Measurements from ENCODE around the gene RTN4RL2. TPM values are rescaled to one million over a fixed set of nuclear protein-coding genes. Genes with fewer than 3 reads are reported as not detected.

The RTN4RL2 gene
- total RNA-seq, 1 experiment from 2014 or later, result 7.0 TPM

- Histone ChIP-seq H3K4ac (ENCODE audit: low read depth, low read length) (no peak overlapping the region), H4K91ac (ENCODE audit: insufficient read length, low read depth, low read length) (no peak overlapping the region), H4K20me1 (ENCODE audit: control insufficient read depth, insufficient read depth, insufficient read length) (no peaks in the 10 kb centered on the region), H3K79me2 (ENCODE audit: insufficient read depth, low read length) (no peaks in the 10 kb centered on the region), H2BK120ac (ENCODE audit: low read depth, low read length, poor library complexity, severe bottlenecking) (no peak overlapping the region), H3K23me2 (ENCODE audit: insufficient read length, low read depth, low read length, poor library complexity, severe bottlenecking) (no peaks in the 10 kb centered on the region), H2BK15ac (ENCODE audit: low read depth, low read length) (no peak overlapping the region), H2BK5ac (ENCODE audit: insufficient read length, low read length) (no peak overlapping the region), H3K27ac (ENCODE audit: insufficient read length, low read depth, low read length) (no peak overlapping the region), H3T11ph (ENCODE audit: low read length) (no peak overlapping the region), H3K9me3 (ENCODE audit: control insufficient read depth, low read depth, low read length) (no peaks in the 10 kb centered on the region), H3K14ac (ENCODE audit: insufficient read depth, low read length) (no peak overlapping the region), H4K8ac (replicated peaks; ENCODE audit: insufficient read length, low read depth, low read length) (no peak overlapping the region), H2AFZ (ENCODE audit: low read length) (no peak overlapping the region), H3K27me3 (ENCODE audit: insufficient read depth, low read length) (no peaks in the 10 kb centered on the region), H3K79me1 (ENCODE audit: insufficient read depth, low read depth, low read length, poor library complexity, severe bottlenecking) (no peaks in the 10 kb centered on the region), H2AK5ac (ENCODE audit: insufficient read length, low read length) (no peak overlapping the region), H3K23ac (ENCODE audit: insufficient read length, low read depth, low read length) (no peak overlapping the region), H2BK12ac (ENCODE audit: insufficient read length, low read depth, low read length) (no peak overlapping the region), H3K4me1 (ENCODE audit: insufficient read depth, low read length) (no peaks in the 10 kb centered on the region), H2BK20ac (ENCODE audit: low read depth, low read length, poor library complexity, severe bottlenecking) (no peak overlapping the region), H4K5ac (ENCODE audit: insufficient read length, low read depth, low read length) (no peak overlapping the region), H3K9ac (ENCODE audit: extremely low read depth, insufficient read length, low read length) (no peak overlapping the region), H3K18ac (ENCODE audit: insufficient read length, low read depth, low read length) (no peak overlapping the region), H3K4me2 (ENCODE audit: insufficient read depth, insufficient read length, low read length) (no peak overlapping the region), H3K56ac (ENCODE audit: insufficient read length, low read depth, low read length) (no peak overlapping the region)
- WGBS (ENCODE audit: extremely low coverage, insufficient read length, low lambda C conversion rate), result no CpG with 5 or more reads among the region's 1 CpG
- no peaks in the 10 kb centered on the region for H3K9me3 Mint-ChIP-seq
- no peak for TF ChIP-seq CTCF (conservative IDR thresholded peaks at IDR 0.05)
- H3K36me3 Mint-ChIP-seq (ENCODE audit: insufficient read depth in 1 of 3, low read depth in 3 of 3), result no peaks in the 10 kb centered on the region
- H3K27ac Mint-ChIP-seq, result no peak overlapping the region
- no peaks in the 10 kb centered on the region for H3K4me1 Mint-ChIP-seq
- no peak overlapping the region for H3K4me3 Mint-ChIP-seq
- no peak for DNase-seq
- H3K27me3 Mint-ChIP-seq (ENCODE audit: low read depth), result peaks cover 43% of the 10 kb centered on the region
These were observed 14.3 kb upstream of the RTN4RL2 start for GRCh38 chr11:57446055-57446454.
